Ecto neural progenitor cell (in vitro differentiated cells): ENCODE measurements around the gene SLC30A1.
"Not testable (repeated sequence)": the region's sequence is repeated elsewhere in the genome, so short reads cannot be mapped to it uniquely, and the experiment has no call there.

Source experiments
- DNase-seq: peaks from one replicate; pipeline ENCODE4 v3.0.0-alpha.2; 2018; ENCODE audit warnings: low spot score

Gene SLC30A1

DNA sequence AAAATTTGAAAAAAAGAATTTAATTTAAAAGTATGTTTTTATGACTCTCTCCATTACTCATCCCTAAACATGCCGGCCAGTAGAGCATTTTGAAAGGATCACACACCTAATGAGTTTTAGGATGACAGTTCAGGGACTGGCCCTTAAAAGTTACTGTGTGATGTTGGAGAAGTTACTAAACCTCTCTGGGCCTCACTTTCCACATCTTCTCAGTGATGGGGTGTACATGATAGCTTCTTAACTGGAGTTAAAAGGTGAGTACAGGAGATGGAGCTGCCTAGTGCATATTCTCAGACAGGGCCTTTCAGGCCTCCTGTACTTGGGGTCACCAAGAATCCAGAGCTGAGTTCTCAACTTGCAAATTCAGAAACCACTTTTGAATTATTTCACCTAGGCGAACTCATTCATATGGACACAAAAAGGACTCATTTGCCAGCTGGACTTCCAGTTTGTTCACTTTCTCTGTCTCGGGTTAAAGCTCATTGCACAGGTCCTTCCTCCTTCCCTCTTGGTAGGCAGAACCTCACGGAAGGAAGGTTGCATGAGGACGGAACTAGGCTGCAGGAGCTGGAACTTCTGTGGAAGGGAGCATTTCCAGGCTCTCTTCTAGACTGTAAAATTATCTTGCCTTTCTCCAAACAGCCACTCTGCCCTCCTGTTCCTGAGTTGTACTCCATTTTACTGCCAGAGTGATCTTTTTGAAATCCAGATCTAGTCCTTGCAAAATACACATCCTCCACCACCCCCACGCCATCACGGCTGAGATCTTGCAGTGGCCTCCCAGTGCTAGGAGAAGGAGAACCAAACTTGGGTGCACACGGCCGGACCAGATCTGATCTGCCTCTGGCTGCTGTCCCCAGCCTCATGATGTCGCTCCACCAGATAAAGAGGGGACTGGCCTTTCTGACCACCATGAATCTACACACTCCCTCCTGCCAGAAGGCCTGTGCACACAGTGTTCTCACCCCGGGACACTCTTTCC, 4.3 kb upstream of the SLC30A1 start:
- DNase-seq: no peak

DNA sequence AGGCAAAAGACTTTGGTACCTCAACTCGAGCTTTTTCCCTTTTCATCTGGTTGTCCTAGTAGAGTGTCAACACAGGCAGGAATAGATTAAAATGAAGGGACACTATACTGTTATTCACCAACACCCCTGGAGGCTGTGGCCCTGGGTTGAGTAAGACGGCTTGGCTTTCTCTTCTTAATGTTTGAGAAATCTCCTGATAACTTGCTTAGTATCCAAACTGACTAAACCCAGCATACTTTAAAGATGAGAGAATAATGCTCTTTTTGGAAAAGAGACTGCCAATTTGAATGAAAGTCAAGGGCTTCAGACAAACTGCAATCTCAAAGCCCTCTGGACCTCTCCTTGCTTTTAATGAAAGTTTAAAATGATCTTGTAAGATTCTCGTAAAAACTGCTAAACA, 2.6 kb upstream of the SLC30A1 start:
- no peak for DNase-seq

DNA sequence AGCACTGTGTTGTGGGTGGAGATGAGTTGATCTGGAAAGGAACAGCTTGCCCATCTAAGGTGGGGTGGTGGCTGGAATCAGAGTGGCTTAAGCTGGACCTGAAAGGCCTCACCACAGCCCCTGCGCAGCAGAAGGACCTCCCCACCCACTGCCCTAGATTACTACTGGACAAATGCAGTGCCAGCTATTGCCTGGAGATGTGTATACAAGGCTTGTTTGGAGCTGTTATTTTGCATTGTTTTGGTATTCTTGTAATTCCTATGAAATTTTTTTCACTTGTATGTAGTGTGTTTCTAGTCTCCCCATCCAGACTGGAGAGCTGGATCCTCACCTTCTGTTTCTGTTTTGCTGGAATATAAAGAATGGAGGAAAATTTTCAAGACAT, 1.3 kb upstream of the SLC30A1 start:
- no peak for DNase-seq

DNA sequence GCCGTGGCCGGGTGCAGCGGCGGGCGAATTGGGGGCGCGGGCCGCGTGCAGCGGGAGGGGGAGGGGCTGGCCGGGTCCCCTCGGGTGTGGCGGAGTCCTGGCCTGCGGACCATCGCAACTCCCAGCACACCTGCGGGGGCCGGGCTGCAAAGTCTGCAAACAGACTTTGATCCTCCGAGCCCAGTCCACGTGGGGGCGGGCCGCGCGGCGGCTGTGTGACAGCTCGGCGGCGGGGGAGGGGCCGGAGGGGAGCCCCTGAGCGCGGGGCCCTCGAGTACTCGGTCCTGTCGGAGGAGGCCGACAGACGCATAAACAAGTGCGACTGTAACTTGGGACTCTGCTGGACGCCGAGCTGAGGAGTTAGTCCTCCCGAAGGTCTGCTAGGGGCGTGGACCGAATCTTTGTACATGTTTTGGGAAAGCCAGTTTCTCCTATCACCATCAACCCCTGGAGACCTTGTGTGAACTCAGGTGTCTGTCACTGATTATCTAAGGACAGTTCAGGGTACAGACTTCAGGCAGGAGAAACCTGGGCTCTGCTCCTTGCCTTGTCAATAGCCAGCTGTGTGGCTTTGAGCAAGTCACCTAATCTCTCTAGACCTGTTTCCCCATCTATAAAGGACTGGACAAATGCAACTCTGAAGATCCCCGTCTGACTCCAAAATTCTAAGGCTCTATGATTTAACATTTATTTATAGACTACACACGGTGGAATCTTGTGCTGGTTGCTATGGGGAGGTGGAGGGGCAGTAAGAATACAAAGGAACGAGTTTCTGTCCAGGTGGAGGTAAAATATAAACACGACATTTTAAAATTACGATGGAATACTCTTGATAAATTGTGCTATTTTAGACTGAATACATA, 710 bp upstream of the SLC30A1 start:
- DNase-seq: no peak

DNA sequence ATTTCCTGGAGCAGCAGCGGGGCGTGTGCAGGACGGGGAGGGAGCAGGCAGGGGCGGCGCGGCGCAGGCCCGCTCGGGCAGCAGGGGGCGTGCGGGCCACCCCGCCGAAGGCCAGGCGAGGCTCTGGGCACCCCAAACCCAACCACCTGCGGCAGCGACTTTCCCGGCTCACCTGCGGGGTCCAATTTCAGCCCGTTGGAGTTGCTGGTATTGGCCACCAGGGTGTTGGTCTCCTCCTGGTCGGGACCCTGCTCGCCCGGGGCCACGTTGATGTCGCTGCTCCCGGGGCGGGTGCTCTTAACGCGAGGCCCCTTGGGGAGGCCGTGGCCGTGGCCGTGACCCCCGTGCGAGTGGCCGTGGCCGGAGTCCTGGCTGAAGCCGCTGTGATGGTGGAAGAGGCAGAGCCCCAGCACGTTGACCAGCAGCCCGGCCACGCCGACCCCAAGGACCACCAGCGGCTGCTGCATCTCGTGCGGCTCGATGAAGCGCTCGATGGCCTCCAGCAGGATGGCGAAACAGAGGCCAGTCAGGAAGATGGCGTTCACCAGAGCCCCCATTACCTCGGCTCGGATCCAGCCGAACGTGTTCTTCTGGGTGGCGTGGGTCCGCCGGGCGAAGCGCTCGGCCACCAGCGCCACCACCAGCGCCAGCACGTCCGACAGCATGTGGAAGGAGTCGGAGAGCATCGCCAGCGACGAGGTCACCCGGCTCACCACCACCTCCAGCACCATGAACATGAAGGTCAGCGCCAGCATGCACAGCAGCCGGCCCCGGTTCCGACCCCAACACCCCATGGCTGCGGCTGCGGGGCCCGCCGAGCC, 932 bp downstream of the SLC30A1 start:
- DNase-seq: peak; percentile 82

DNA sequence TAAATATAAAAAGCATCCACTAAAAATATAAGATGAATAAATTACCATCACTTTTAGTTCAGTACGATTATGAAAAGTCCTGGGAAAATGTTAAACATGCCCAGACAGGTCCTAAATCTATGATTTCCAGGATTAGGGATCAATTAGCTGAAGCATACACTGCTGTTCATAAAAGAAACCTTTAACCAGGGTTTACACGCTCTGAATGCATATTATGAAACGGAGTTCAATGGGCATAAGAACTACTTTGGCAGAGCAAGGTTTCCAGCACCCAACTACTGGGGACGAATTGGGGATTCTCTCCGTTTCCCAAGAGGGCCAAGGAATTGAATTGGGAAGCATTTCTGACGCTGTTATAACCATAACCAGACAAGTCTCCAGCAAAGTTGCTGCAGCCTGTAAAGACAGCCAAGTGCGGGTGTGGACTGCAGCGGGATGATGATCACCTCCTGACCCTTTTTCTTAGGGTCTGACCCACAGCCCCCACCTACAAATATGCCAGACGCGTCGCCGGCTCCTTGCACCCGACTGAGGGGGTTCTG, 1.6 kb downstream of the SLC30A1 start:
- DNase-seq: no peak

DNA sequence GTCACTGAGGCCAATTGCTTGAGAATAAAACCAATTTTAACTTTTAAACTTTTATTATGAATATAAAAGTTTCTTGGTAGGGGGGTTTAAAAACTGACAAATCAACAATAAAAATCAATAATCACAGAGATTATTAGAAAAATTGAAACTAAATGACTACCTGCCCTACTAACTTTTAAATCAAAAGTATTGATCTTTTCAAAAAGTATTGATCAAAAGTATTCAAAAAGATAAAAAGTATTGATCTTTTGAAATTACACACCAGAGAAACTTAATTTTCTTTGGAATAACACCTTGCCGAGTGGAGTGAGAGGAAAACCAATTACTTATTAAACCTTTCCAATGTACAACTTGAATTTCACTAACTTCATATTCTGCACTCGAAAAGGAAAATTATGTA, 2.2 kb downstream of the SLC30A1 start:
- no peak for DNase-seq

DNA sequence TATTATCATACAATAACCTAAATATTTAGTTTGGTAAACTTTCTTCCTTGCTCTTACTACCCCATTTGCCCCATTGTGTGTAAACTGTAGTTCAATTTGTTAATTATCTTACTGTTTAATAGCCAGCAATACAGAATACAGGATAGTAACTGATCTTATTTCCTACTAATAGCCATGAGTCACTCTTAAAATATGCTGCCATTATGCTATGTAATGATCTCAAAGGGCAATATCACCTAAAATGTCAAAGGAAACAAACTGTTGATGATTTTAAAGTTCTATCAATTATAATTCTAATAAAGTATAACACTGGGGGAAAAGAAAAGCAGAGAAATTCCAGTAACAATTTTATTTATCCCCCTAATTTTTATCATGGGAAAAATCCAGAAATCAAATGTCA, 4.3 kb downstream of the SLC30A1 start:
- no peak for DNase-seq

DNA sequence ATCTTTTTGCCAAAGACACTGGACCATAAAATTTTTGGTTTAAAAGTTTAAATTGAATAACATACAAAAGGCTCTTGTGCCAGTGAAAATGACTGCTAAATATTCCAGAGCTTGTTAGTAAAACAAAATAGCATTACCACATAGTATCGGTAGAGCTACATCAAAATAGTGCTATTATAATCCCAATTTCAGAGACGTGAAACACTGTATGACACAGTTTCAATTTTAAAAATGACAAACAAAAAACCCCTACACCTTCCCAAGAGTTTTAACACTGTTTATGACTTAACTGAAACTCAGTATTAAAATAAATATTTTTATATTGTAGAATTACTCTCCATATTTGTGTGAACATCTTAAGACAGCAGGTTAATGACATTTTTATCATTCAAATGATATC, 7.0 kb downstream of the SLC30A1 start:
- no peak for DNase-seq

DNA sequence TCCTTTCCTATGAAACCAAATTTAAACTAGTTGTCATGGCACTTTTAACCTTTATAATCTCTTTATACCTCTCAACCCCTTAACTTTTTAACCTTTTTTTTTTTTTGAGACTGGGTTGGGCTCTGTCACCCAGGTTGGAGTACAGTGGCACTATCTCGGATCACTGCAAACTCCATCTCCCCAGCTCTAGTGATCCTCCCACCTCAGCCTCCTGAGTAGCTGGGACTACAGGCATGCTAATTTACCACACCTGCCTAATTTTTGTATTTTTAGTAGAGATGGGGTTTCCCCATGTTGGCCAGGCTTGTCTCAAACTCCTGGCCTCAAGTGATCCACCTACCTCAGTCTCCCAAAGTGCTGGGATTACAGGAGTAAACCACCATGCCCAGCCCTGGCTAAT, 8.6 kb downstream of the SLC30A1 start:
- DNase-seq: not testable (repeated sequence)

DNA sequence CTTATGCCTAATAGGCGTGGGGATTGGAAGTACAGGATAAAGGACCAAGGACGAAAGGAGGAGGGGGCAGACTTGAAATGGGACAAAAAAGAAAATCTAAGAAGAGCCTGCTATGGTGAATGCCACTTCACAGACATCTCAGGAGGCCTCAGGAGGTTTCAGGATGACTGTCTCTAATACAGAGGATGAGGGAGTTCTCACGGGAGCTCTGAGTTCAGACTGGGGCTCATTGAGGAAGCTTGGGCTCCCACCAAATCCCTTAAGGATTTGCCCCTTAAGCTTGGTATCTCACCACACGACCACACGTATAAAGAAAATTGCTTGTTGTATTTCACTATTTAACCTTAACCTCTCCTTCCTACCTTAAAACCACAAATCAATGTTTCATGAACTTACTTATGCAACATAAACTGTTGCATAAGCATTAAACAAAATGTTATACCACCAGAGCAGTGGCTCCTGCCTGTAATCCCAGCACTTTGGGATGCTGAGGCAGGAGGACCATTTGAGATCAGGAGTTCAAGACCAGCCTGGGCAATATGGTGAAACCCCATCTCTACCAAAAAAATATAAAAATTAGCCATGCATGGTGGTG, 12.4 kb downstream of the SLC30A1 start:
- DNase-seq: no peak

DNA sequence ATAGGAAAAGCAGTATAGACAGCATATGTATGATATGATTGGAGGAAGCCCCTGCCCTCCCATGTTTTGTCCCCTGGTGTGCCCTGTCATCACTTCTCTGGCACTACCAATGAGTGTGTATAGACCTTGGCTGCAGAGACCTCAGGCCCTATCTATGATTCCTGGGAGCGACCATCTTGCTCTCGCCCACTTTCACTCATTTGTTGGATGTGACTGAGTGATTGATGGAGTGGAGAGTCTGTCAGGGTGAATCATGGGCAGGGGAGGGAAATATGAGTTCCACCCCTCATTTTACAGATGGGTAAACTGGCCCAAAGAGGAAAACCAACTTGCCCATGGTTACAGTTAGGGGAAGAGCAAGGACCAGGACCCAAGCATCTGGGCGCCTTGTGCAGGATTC, 14.9 kb downstream of the SLC30A1 start:
- DNase-seq: no peak

DNA sequence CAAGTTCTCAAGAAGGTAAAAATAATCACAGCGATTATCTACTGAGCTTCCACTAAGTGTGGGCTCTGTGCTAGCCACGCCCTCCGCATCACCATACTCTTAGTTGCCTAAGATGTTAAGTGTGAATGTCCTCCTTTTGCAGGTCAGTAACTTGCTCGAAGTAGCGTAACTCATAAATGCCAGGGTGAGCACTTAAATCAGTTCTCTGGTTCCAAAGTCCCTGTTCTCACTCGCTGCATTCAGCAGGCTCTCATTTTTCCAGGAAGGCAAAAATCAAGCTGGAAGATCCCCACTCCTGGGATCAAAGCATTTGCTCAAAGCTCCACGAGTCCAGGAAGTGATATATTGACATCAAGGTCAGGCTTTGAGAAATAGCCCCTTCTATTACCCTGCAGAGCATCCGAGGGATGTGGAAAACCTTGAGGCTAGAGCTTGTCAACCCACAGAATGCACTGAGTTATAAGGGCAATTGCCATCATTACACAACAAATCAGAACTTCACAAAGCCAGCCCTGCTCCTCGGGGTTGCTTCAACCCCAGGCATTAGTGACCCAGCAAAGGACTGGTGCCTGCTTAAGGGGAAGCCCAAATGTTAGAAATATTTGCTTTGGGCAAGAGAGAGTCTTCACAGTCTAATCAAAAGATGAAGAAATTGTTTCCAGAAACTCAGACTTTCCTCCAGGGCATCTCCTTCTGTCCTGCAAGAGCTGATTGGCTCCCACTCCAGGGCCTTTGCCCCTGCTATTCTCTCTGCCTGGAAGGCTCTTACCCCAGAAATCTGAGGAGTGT, 19.5 kb downstream of the SLC30A1 start:
- no peak for DNase-seq

DNA sequence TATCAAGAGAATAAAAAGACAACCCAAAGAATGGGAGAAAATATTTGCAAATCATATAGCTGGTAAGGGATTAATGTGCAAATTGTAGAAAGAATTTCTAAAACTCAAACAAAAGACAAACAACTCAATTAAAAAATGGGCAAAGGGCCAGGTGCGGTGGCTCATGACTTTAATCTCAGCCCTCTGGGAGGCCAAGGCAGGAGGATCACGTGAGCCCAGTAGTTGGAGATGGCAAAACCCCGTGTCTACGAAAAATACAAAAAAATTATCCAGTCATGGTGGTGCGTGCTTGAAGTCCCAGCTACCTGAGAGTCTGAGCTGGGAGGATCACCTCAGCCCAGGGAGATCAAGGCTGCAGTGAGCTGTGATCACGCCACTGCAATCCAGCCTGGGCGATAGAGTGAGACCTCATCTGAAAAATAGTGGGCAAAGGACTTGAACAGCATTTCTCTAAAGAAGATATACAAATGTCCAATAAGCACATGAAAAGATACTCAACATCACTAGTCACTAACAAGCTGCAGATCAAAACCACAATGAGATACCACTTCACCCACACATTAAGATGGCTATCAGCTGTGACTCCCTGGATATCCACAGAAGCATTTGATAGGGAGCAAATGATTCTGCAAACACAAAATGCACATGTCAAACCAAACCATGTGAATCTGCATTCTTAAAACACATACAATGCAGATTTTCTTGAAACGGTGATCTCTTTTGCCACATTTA, 20.9 kb downstream of the SLC30A1 start:
- no peak for DNase-seq

DNA sequence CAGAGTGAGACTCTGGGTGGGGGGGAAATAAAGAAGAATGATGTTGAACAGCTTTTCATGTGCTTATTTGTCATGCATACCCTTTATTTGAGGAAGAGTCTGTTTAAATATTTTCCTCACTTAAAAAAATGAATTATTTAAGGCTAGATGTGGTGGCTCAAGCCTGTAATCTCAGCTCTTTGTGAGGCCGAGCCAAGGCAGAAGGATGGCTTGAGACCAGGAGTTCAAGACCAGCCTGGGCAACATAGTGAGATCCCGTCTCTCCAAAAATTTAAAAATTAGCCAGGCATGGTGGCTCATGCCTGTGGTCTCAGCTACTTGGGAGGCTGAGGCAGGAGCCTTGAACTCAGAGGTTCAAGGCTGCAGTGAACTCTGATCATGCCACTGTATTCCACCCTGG, 25.4 kb downstream of the SLC30A1 start:
- DNase-seq: no peak

DNA sequence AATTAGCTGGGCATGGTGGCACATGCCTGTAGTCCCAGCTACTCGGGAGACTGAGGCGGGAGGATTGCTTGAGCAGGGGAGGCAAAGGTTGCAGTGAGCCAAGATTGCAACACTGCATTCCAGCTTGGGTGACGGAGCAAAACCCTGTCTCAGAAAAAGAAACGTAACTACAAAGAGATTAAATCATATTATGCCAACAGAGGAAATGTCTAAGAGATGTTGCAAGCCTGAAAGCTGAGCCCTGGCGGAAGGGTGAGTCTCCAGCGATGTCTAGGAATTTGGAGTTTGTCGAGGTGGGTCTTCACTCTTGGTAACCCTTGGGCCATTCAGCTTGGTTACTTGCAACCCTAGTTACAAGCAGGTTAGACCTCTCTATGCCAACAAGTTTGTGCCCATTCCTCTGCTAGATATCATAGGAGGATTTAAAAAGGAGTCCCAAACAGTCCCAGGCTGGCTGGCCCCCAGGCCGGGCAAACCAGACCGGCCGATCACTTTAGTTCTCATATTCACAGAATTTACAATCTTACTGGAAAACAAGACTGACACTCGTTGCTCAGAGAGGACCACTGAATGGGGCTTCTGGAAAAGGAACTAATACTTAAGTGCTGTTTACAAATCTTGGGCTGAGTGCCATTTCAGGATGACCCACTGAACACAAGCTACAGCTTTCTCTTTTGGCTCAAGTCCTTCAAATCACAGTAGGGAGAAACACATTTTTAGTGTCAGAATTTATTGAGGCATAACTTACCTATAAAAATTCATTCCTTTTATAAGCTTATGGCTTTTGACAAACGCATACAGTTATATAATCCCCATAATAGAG, 27.1 kb downstream of the SLC30A1 start:
- no peak for DNase-seq

DNA sequence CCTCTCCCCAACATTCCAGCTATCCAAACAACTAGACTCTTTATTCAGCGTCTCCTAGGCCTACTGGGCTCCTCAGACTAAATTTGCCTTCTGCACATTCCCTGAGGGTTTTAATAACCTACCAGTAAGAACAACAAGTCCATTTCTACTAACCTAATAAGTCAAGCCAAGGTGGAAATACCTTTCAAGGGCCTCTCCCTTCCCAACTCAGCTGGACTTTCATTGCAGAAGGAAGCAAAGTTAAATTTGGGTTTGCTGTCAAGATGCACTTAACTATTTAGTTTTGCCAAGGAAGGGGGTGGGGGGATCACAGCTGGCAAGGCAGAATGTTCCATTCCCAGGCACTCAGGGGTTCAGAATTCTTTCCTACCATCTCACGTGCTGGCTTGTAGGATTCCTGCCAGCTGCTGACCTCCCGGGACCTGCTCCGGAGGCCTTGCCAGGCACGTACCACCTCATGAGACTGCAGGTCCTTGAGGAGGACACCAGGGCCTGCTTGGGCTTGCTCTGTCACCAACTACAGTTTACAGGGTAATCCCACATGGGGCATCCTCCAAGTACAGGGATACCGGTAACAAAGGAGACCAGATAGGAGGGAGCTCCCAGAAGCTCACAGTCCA, 29.8 kb downstream of the SLC30A1 start:
- DNase-seq: no peak

DNA sequence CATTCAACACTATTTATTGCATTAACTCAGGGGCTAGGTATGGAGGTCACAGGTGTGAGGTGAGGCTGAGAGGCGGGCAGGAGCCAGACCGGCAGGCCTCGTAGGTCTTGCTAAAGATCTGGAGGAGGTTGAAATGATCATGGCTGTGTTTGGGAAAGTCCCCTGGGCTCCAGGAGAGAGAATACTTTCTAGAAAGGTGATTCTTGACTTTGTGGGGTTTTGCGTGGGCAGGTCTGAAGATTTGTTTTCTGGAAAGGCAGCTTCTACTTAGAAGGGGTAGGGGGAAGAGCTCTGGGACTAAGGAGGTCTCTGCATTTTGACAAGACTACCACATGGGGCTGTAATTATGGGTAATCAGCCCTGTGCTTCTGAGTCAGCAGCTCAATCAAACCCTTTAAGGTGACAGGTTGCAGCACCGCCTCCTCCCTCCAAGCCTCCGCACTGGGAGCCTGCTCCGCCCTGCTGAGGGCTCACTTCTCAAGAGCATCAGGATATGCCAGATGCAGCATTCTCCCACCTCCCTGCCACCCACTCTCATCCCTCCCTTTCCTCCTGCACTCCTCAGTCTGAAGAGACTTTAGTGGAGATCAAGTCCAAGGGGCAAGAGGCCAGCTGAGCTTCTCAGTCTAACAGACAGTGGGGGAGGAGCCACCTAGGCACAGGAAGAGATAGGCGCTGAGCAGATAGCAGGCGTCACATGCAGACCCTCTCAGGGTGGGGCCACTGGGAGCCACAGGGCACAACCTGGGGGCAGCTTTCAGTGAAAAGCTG, 30.5 kb downstream of the SLC30A1 start:
- no peak for DNase-seq
